ENCODE results near the gene EPAS1.

EPAS1 gene

GRCh38 chr2:46366668-46367052, 69.5 kb downstream of the EPAS1 start:
- DNase-seq: no peak

- DNase-seq: no peak
These were observed 70.1 kb downstream of the EPAS1 start for GRCh38 chr2:46367286-46367685.

- no peak for DNase-seq
These were observed 71.2 kb downstream of the EPAS1 start for GRCh38 chr2:46368401-46368800.

GRCh38 chr2:46369783-46370182, 72.6 kb downstream of the EPAS1 start:
- DNase-seq: no peak

- no peak for DNase-seq
These were observed 74.6 kb downstream of the EPAS1 start for GRCh38 chr2:46371854-46372253.

GRCh38 chr2:46372475-46372874, 75.3 kb downstream of the EPAS1 start:
- no peak for DNase-seq

- no peak for DNase-seq
These were observed 76.0 kb downstream of the EPAS1 start for GRCh38 chr2:46373238-46373637.

GRCh38 chr2:46375566-46376125, 78.4 kb downstream of the EPAS1 start:
- DNase-seq: no peak

- DNase-seq: no peak
These were observed 79.4 kb downstream of the EPAS1 start for GRCh38 chr2:46376586-46376985.

GRCh38 chr2:46377101-46377581, 79.9 kb downstream of the EPAS1 start:
- DNase-seq: no peak

GRCh38 chr2:46377666-46378560, 80.7 kb downstream of the EPAS1 start:
- DNase-seq: no peak

GRCh38 chr2:46378616-46379015, 81.4 kb downstream of the EPAS1 start:
- DNase-seq: no peak

- DNase-seq: peak; percentile 68
These were observed 82.2 kb downstream of the EPAS1 start for GRCh38 chr2:46379213-46380037.

- DNase-seq: no peak
These were observed 83.1 kb downstream of the EPAS1 start for GRCh38 chr2:46380038-46380940.

- no peak for DNase-seq
These were observed 84.1 kb downstream of the EPAS1 start for GRCh38 chr2:46381263-46381849.

GRCh38 chr2:46381871-46382270, 84.7 kb downstream of the EPAS1 start:
- no peak for DNase-seq

GRCh38 chr2:46382331-46383112, 85.3 kb downstream of the EPAS1 start:
- DNase-seq: no peak

- DNase-seq: no peak
These were observed 85.8 kb downstream of the EPAS1 start for GRCh38 chr2:46383113-46383395.

- no peak for DNase-seq
These were observed 86.7 kb downstream of the EPAS1 start for GRCh38 chr2:46383784-46384456.

GRCh38 chr2:46384457-46384815, 87.2 kb downstream of the EPAS1 start:
- no peak for DNase-seq

Data from fibroblast of skin of right quadriceps (primary cell).